ENCODE data around the gene AKAP13. TPM values are rescaled to one million over a fixed set of nuclear protein-coding genes. Genes with fewer than 3 reads are reported as not detected.

AKAP13 gene
- total and polyA plus RNA-seq, 3 donors from 2014 or later, result 79.5 to 207 (median 187) TPM

- Histone ChIP-seq H3K27me3 (no peaks in the 10 kb centered on the region), H3K9me3 (no peaks in the 10 kb centered on the region), H3K27ac (peak overlapping the region in 1 of 2 donors; percentile 29), H3K36me3 (ENCODE audit: low read depth, missing control alignments) (no peaks in the 10 kb centered on the region), H3K4me3 (no peak overlapping the region), H3K4me1 (peaks cover 8% of the 10 kb centered on the region)
- no peak for TF ChIP-seq POLR2A (IDR thresholded peaks at IDR 0.05)
- TF ChIP-seq, protein P1, sequence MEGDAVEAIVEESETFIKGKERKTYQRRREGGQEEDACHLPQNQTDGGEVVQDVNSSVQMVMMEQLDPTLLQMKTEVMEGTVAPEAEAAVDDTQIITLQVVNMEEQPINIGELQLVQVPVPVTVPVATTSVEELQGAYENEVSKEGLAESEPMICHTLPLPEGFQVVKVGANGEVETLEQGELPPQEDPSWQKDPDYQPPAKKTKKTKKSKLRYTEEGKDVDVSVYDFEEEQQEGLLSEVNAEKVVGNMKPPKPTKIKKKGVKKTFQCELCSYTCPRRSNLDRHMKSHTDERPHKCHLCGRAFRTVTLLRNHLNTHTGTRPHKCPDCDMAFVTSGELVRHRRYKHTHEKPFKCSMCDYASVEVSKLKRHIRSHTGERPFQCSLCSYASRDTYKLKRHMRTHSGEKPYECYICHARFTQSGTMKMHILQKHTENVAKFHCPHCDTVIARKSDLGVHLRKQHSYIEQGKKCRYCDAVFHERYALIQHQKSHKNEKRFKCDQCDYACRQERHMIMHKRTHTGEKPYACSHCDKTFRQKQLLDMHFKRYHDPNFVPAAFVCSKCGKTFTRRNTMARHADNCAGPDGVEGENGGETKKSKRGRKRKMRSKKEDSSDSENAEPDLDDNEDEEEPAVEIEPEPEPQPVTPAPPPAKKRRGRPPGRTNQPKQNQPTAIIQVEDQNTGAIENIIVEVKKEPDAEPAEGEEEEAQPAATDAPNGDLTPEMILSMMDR (IDR thresholded peaks at IDR 0.05), result no peak
- 75 to 80% methylated on average over 6 of the region's 6 CpGs for WGBS, 2 donors
- intact Hi-C loops (cut with DNase I; ENCODE audit: low total_unique reads), result no loop called here
- peak; percentile 47 for DNase-seq
Observed at GRCh38 chr15:85684174-85684710, 303.8 kb downstream of the AKAP13 start.

- Histone ChIP-seq H3K27me3 (no peaks in the 10 kb centered on the region), H3K4me3 (no peak overlapping the region), H3K9me3 (no peaks in the 10 kb centered on the region), H3K4me1 (peaks cover 13% of the 10 kb centered on the region), H3K27ac (peak overlapping the region in 1 of 2 donors; percentile 29), H3K36me3 (ENCODE audit: low read depth, missing control alignments) (no peaks in the 10 kb centered on the region)
- intact Hi-C loops (cut with DNase I; ENCODE audit: low total_unique reads), result no loop called here
- DNase-seq, result no peak
- WGBS, 2 donors, result 81 to 88% methylated on average over 9 of the region's 9 CpGs
- TF ChIP-seq, protein P1 (IDR thresholded peaks at IDR 0.05), result no peak
Observed at GRCh38 chr15:85685356-85685755, 305.0 kb downstream of the AKAP13 start.

GRCh38 chr15:85687329-85687728 lies 306.9 kb downstream of the AKAP13 start:
- 66 to 74% methylated on average over 2 of the region's 2 CpGs for WGBS, 2 donors
- intact Hi-C loops (cut with DNase I; ENCODE audit: low total_unique reads), result no loop called here
- H3K4me3 ChIP-seq, result no peak overlapping the region
- H3K9me3 ChIP-seq, result no peaks in the 10 kb centered on the region
- H3K27me3 ChIP-seq, result no peaks in the 10 kb centered on the region
- DNase-seq, result no peak
- H3K4me1 ChIP-seq, result peaks cover 25% of the 10 kb centered on the region
- peak overlapping the region in 1 of 2 donors; percentile 20 for H3K27ac ChIP-seq
- H3K36me3 ChIP-seq (ENCODE audit: low read depth, missing control alignments), result no peaks in the 10 kb centered on the region
- TF ChIP-seq, protein P1 (IDR thresholded peaks at IDR 0.05), result peak in 1 of 3 experiments; percentile 13
- no peak for TF ChIP-seq POLR2A (IDR thresholded peaks at IDR 0.05)

GRCh38 chr15:85688711-85689110 lies 308.3 kb downstream of the AKAP13 start:
- no peak for DNase-seq
- peak overlapping the region; percentile 31 to 87 for H3K27ac ChIP-seq
- H3K9me3 ChIP-seq, result no peaks in the 10 kb centered on the region
- 39 to 44% methylated on average over 3 of the region's 3 CpGs for WGBS, 2 donors
- no peaks in the 10 kb centered on the region for H3K36me3 ChIP-seq (ENCODE audit: low read depth, missing control alignments)
- intact Hi-C loops (cut with DNase I; ENCODE audit: low total_unique reads), result no loop called here
- H3K27me3 ChIP-seq, result no peaks in the 10 kb centered on the region
- H3K4me3 ChIP-seq, result no peak overlapping the region
- H3K4me1 ChIP-seq, result peaks cover 32% of the 10 kb centered on the region
- TF ChIP-seq, protein P1 (IDR thresholded peaks at IDR 0.05), result no peak
- no peak for TF ChIP-seq POLR2A (IDR thresholded peaks at IDR 0.05)

- peak; percentile 75 for DNase-seq
- no peaks in the 10 kb centered on the region for H3K27me3 ChIP-seq
- peaks cover 42% of the 10 kb centered on the region for H3K4me1 ChIP-seq
- H3K36me3 ChIP-seq (ENCODE audit: low read depth, missing control alignments), result no peaks in the 10 kb centered on the region
- intact Hi-C loops (cut with DNase I; ENCODE audit: low total_unique reads), result no loop called here
- no peak for TF ChIP-seq POLR2A (IDR thresholded peaks at IDR 0.05)
- TF ChIP-seq, protein P1 (IDR thresholded peaks at IDR 0.05), result no peak
- no peaks in the 10 kb centered on the region for H3K9me3 ChIP-seq
- peak overlapping the region; percentile 5 for H3K4me3 ChIP-seq
- H3K27ac ChIP-seq, result peak overlapping the region; percentile 31 to 87
- 13 to 23% methylated on average over 9 of the region's 9 CpGs for WGBS, 2 donors
Observed at GRCh38 chr15:85689729-85690128, 309.3 kb downstream of the AKAP13 start.

Measured in testis (tissue), 3 donors.